Measurements from ENCODE around the gene AARS1. TPM values are rescaled to one million over a fixed set of nuclear protein-coding genes. Genes with fewer than 3 reads are reported as not detected.

Gene AARS1
- total and polyA plus RNA-seq, 10 of the 15 experiments (the other 5 are each of a cell fraction or from before 2014, with no cell fraction given), result 21.5 to 143 (median 96.9) TPM

GRCh38 chr16:70289229-70290094 lies at the start of gene AARS1 (continued):
- TF ChIP-seq PRDM15 (CRISPR knock-in tag; IDR thresholded peaks at IDR 0.05) (no peak), TCF3 (IDR thresholded peaks at IDR 0.05; ENCODE audit: borderline replicate concordance, insufficient read depth, low read depth, low read length) (peak; percentile 57; the same call in 1 of the 2 replicates), SIN3A (IDR thresholded peaks at IDR 0.05; ENCODE audit: low read depth, low read length) (peak; percentile 78; the same call in 1 of the 2 replicates), PML (IDR thresholded peaks at IDR 0.05; ENCODE audit: low read length) (peak; percentile 83), ESRRA (IDR thresholded peaks at IDR 0.05; ENCODE audit: low read length) (no peak), CREM (IDR thresholded peaks at IDR 0.05; ENCODE audit: low read depth) (peak; percentile 81), RCOR1 (conservative IDR thresholded peaks at IDR 0.05; ENCODE audit: low read depth, low read length) (no peak), STAT3 (IDR thresholded peaks at IDR 0.05; ENCODE audit: low read depth, low read length) (no peak), SP1 (IDR thresholded peaks at IDR 0.05; ENCODE audit: low read depth, low read length) (peak; percentile 99), ZNF207 (IDR thresholded peaks at IDR 0.05; ENCODE audit: borderline replicate concordance) (no peak), RUNX3 (IDR thresholded peaks at IDR 0.05; ENCODE audit: low read length) (peak; percentile 84), POU2F2 (IDR thresholded peaks at IDR 0.05; ENCODE audit: borderline replicate concordance, low read depth, low read length) (peak; percentile 62; the same call in 1 of the 3 replicates), E4F1 (IDR thresholded peaks at IDR 0.05; ENCODE audit: borderline replicate concordance, partially characterized antibody) (no peak), HDAC6 (IDR thresholded peaks at IDR 0.05; ENCODE audit: unreplicated experiment) (peak; percentile 53), SRF (IDR thresholded peaks at IDR 0.05; ENCODE audit: low read depth in 2 of 2, low read length in 2 of 2) (no peak), ASH2L (IDR thresholded peaks at IDR 0.05; ENCODE audit: borderline replicate concordance, low read depth) (no peak), ZNF217 (IDR thresholded peaks at IDR 0.05) (no peak), MYB (IDR thresholded peaks at IDR 0.05; ENCODE audit: borderline replicate concordance, low read depth, low read length) (no peak), EP300 (IDR thresholded peaks at IDR 0.05; ENCODE audit: borderline replicate concordance in 1 of 2, control insufficient read depth in 1 of 2, low read depth in 2 of 2, low read length in 2 of 2) (no peak)
- TF ChIP-seq, protein P1, sequence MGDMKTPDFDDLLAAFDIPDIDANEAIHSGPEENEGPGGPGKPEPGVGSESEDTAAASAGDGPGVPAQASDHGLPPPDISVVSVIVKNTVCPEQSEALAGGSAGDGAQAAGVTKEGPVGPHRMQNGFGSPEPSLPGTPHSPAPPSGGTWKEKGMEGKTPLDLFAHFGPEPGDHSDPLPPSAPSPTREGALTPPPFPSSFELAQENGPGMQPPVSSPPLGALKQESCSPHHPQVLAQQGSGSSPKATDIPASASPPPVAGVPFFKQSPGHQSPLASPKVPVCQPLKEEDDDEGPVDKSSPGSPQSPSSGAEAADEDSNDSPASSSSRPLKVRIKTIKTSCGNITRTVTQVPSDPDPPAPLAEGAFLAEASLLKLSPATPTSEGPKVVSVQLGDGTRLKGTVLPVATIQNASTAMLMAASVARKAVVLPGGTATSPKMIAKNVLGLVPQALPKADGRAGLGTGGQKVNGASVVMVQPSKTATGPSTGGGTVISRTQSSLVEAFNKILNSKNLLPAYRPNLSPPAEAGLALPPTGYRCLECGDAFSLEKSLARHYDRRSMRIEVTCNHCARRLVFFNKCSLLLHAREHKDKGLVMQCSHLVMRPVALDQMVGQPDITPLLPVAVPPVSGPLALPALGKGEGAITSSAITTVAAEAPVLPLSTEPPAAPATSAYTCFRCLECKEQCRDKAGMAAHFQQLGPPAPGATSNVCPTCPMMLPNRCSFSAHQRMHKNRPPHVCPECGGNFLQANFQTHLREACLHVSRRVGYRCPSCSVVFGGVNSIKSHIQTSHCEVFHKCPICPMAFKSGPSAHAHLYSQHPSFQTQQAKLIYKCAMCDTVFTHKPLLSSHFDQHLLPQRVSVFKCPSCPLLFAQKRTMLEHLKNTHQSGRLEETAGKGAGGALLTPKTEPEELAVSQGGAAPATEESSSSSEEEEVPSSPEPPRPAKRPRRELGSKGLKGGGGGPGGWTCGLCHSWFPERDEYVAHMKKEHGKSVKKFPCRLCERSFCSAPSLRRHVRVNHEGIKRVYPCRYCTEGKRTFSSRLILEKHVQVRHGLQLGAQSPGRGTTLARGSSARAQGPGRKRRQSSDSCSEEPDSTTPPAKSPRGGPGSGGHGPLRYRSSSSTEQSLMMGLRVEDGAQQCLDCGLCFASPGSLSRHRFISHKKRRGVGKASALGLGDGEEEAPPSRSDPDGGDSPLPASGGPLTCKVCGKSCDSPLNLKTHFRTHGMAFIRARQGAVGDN (IDR thresholded peaks at IDR 0.05), result peak; percentile 31
